ENCODE measurements around the gene PRSS12. TPM values are rescaled to one million over a fixed set of nuclear protein-coding genes. Genes with fewer than 3 reads are reported as not detected.

Gene PRSS12
- total and polyA plus RNA-seq, 2 donors (not counting 1 experiment from before 2014, with no cell fraction given) = not detected

DNA sequence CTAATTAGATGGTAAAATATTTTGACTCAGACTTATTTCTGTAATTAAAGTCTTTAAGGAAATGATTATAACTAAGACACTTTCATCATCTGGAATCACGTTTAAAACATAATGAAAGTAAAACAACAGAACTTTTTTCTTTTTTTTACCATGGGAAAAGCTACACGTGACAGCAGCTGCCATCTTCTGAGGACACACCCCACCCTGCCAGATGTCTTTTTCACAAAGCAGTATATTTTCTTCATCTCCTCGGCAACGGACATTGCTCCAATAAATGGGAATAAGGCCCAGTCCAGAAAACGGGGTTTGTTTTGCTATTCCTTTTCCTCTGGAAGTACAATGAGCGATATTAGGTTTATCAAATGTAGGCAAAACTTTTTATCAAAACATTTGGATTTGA lies 17.5 kb downstream of the PRSS12 start:
- POLR2A ChIA-PET = no interaction called here
- WGBS (ENCODE audit: insufficient coverage) = 57% methylated on average over 1 of the region's 6 CpGs
- H3K4me3 ChIP-seq (ENCODE audit: control extremely low read depth in 1 of 5, extremely low read depth in 1 of 5, insufficient read depth in 1 of 5, low read depth in 2 of 5, low read length in 4 of 5) = no peak overlapping the region

DNA sequence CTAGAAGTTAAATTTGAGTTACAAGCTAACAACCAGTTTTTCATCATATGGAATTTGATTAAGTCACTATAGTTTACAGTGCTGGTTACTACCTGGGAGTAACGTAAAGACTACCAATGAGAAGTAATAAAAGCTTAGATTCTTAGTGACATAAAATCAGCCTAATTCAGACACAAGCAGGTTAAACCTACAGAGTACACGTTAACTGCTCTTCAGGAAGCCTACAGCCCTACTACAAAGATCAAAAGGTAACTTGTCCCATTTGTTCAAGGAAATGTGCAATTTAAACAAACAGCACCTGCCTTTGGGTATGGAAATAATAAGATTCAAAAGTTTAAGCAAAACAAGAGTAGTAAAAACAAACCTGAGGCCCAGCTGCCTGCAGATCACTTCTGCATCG lies 21.5 kb downstream of the PRSS12 start:
- WGBS (ENCODE audit: insufficient coverage) = 100% methylated on average over 1 of the region's 3 CpGs
- peaks cover 14% of the 10 kb centered on the region for H3K27me3 Mint-ChIP-seq
- POLR2A ChIA-PET = no interaction called here

More for the DNA sequence above, 17.5 kb downstream of the PRSS12 start:
- Mint-ChIP-seq H3K4me1 (no peaks in the 10 kb centered on the region), H3K4me3 (no peak overlapping the region), H3K27me3 (peaks cover 8% of the 10 kb centered on the region), H3K27ac (no peak overlapping the region), H3K9me3 (ENCODE audit: insufficient read depth) (no peaks in the 10 kb centered on the region)
- CTCF ChIA-PET = no interaction called here
- no peak overlapping the region for H3K27ac ChIP-seq (ENCODE audit: low read length in 2 of 2)
- H3K79me2 ChIP-seq (ENCODE audit: control insufficient read depth, insufficient read depth, low read length) = no peaks in the 10 kb centered on the region
- H3K27me3 ChIP-seq (replicated peaks in 1 of 4; ENCODE audit: control extremely low read depth in 1 of 4, control insufficient read depth in 3 of 4, insufficient read depth in 4 of 4, low read length in 3 of 4) = no peaks in the 10 kb centered on the region
- H3K9ac ChIP-seq (ENCODE audit: low read length) = no peak overlapping the region
- H3K36me3 ChIP-seq (replicated peaks in 1 of 2; ENCODE audit: control extremely low read depth in 1 of 2, control insufficient read depth in 1 of 2, extremely low read depth in 1 of 2, insufficient read depth in 2 of 2, low read length in 1 of 2) = no peaks in the 10 kb centered on the region
- intact Hi-C loops (cut with micrococcal nuclease) = no loop called here
- H2AFZ ChIP-seq (ENCODE audit: insufficient read depth, low read depth, low read length, poor library complexity, severe bottlenecking) = no peak overlapping the region
- DNase-seq (no peak), ATAC-seq (ENCODE audit: low read depth) (no peak)
- no peak for TF ChIP-seq EZH2 (IDR thresholded peaks at IDR 0.05; ENCODE audit: borderline replicate concordance, insufficient read depth, low read depth, low read length, poor library complexity, severe bottlenecking)
- TF ChIP-seq, protein P1, sequence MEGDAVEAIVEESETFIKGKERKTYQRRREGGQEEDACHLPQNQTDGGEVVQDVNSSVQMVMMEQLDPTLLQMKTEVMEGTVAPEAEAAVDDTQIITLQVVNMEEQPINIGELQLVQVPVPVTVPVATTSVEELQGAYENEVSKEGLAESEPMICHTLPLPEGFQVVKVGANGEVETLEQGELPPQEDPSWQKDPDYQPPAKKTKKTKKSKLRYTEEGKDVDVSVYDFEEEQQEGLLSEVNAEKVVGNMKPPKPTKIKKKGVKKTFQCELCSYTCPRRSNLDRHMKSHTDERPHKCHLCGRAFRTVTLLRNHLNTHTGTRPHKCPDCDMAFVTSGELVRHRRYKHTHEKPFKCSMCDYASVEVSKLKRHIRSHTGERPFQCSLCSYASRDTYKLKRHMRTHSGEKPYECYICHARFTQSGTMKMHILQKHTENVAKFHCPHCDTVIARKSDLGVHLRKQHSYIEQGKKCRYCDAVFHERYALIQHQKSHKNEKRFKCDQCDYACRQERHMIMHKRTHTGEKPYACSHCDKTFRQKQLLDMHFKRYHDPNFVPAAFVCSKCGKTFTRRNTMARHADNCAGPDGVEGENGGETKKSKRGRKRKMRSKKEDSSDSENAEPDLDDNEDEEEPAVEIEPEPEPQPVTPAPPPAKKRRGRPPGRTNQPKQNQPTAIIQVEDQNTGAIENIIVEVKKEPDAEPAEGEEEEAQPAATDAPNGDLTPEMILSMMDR (IDR thresholded peaks at IDR 0.05) = no peak
- H3K4me1 ChIP-seq (ENCODE audit: control insufficient read depth in 2 of 2, insufficient read depth in 2 of 2, low read length in 2 of 2) = no peaks in the 10 kb centered on the region
- H3K9me3 ChIP-seq (ENCODE audit: control extremely low read depth in 1 of 3, control insufficient read depth in 2 of 3, insufficient read depth in 1 of 3, low read length in 2 of 3) = no peaks in the 10 kb centered on the region
- no peaks in the 10 kb centered on the region for H4K20me1 ChIP-seq (ENCODE audit: control insufficient read depth, insufficient read depth, low read length, poor library complexity, severe bottlenecking)
- H3K4me2 ChIP-seq (replicated peaks; ENCODE audit: low read depth, low read length, poor library complexity, severe bottlenecking) = no peak overlapping the region

More for the DNA sequence above, 21.5 kb downstream of the PRSS12 start:
- H3K4me3 Mint-ChIP-seq = no peak overlapping the region
- no peak overlapping the region for H2AFZ ChIP-seq (ENCODE audit: insufficient read depth, low read depth, low read length, poor library complexity, severe bottlenecking)
- H3K27ac Mint-ChIP-seq = no peak overlapping the region
- CTCF ChIA-PET = no interaction called here
- H3K4me1 ChIP-seq (ENCODE audit: control insufficient read depth in 2 of 2, insufficient read depth in 2 of 2, low read length in 2 of 2) = no peaks in the 10 kb centered on the region
- H3K9ac ChIP-seq (ENCODE audit: low read length) = no peak overlapping the region
- no peaks in the 10 kb centered on the region for H4K20me1 ChIP-seq (ENCODE audit: control insufficient read depth, insufficient read depth, low read length, poor library complexity, severe bottlenecking)
- intact Hi-C loops (cut with micrococcal nuclease) = no loop called here
- H3K9me3 Mint-ChIP-seq (ENCODE audit: insufficient read depth) = no peaks in the 10 kb centered on the region
- no peaks in the 10 kb centered on the region for H3K27me3 ChIP-seq (replicated peaks in 1 of 4; ENCODE audit: control extremely low read depth in 1 of 4, control insufficient read depth in 3 of 4, insufficient read depth in 4 of 4, low read length in 3 of 4)
- no peak for TF ChIP-seq EZH2 (IDR thresholded peaks at IDR 0.05; ENCODE audit: borderline replicate concordance, insufficient read depth, low read depth, low read length, poor library complexity, severe bottlenecking)
- TF ChIP-seq, protein P1 (IDR thresholded peaks at IDR 0.05) = no peak
- no peaks in the 10 kb centered on the region for H3K79me2 ChIP-seq (ENCODE audit: control insufficient read depth, insufficient read depth, low read length)
- no peaks in the 10 kb centered on the region for H3K9me3 ChIP-seq (ENCODE audit: control extremely low read depth in 1 of 3, control insufficient read depth in 2 of 3, insufficient read depth in 1 of 3, low read length in 2 of 3)
- H3K36me3 ChIP-seq (replicated peaks in 1 of 2; ENCODE audit: control extremely low read depth in 1 of 2, control insufficient read depth in 1 of 2, extremely low read depth in 1 of 2, insufficient read depth in 2 of 2, low read length in 1 of 2) = no peaks in the 10 kb centered on the region
- ATAC-seq (ENCODE audit: low read depth) = no peak
- DNase-seq = no peak
- H3K4me3 ChIP-seq (ENCODE audit: control extremely low read depth in 1 of 5, extremely low read depth in 1 of 5, insufficient read depth in 1 of 5, low read depth in 2 of 5, low read length in 4 of 5) = no peak overlapping the region
- no peak overlapping the region for H3K27ac ChIP-seq (ENCODE audit: low read length in 2 of 2)
- H3K4me2 ChIP-seq (replicated peaks; ENCODE audit: low read depth, low read length, poor library complexity, severe bottlenecking) = no peak overlapping the region
- no peaks in the 10 kb centered on the region for H3K4me1 Mint-ChIP-seq
